ENCODE data around the gene EIF2A. TPM values are rescaled to one million over a fixed set of nuclear protein-coding genes. Genes with fewer than 3 reads are reported as not detected.

Gene EIF2A
- total and polyA plus RNA-seq, 9 donors, result 88.8 to 206 (median 112) TPM

GRCh38 chr3:150626148-150626930 lies 79.8 kb downstream of the EIF2A start:
- H3K36me3 ChIP-seq, result no peaks in the 10 kb centered on the region
- TF ChIP-seq EP300 (IDR thresholded peaks at IDR 0.05), result no peak
- no peak for TF ChIP-seq CTCF (IDR thresholded peaks at IDR 0.05)
- TF ChIP-seq POLR2A (IDR thresholded peaks at IDR 0.05), result no peak
- no peak overlapping the region for H3K4me3 ChIP-seq
- 85 to 90% (median 86%) methylated on average over 2 of the region's 2 CpGs for whole genome bisulfite sequencing, 3 donors
- intact Hi-C loops (cut with DNase I), result no loop called here
- no peaks in the 10 kb centered on the region for H3K27me3 ChIP-seq
- H3K4me1 ChIP-seq (ENCODE audit: insufficient read depth), result peaks cover 1% of the 10 kb centered on the region
- H3K27ac ChIP-seq, result no peak overlapping the region
- no peak for DNase-seq
- H3K9me3 ChIP-seq, result no peaks in the 10 kb centered on the region

GRCh38 chr3:150627557-150627956 lies 81.0 kb downstream of the EIF2A start:
- intact Hi-C loops (cut with DNase I), result no loop called here
- DNase-seq, result no peak
- 15 to 34% (median 17%) methylated on average over 2 of the region's 2 CpGs for WGBS, 3 donors
- Histone ChIP-seq H3K27ac (no peak overlapping the region), H3K9me3 (no peaks in the 10 kb centered on the region), H3K36me3 (no peaks in the 10 kb centered on the region), H3K4me1 (ENCODE audit: insufficient read depth) (peaks cover 1% of the 10 kb centered on the region), H3K27me3 (no peaks in the 10 kb centered on the region), H3K4me3 (no peak overlapping the region)
- no peak for TF ChIP-seq EP300 (IDR thresholded peaks at IDR 0.05)
- no peak for TF ChIP-seq CTCF (IDR thresholded peaks at IDR 0.05)
- no peak for TF ChIP-seq POLR2A (IDR thresholded peaks at IDR 0.05)

- Histone ChIP-seq H3K9me3 (no peaks in the 10 kb centered on the region), H3K27me3 (no peaks in the 10 kb centered on the region), H3K4me1 (ENCODE audit: insufficient read depth) (peaks cover 1% of the 10 kb centered on the region), H3K27ac (no peak overlapping the region), H3K36me3 (no peaks in the 10 kb centered on the region), H3K4me3 (no peak overlapping the region)
- WGBS, 3 donors, result 88 to 94% (median 94%) methylated on average over 7 of the region's 7 CpGs
- intact Hi-C loops (cut with DNase I), result no loop called here
- no peak for TF ChIP-seq POLR2A (IDR thresholded peaks at IDR 0.05)
- TF ChIP-seq EP300 (IDR thresholded peaks at IDR 0.05), result no peak
- DNase-seq, result no peak
These were observed 85.1 kb downstream of the EIF2A start for GRCh38 chr3:150631515-150632221.

GRCh38 chr3:150635076-150635475 lies 88.5 kb downstream of the EIF2A start:
- H3K27me3 ChIP-seq, result no peaks in the 10 kb centered on the region
- no peak overlapping the region for H3K27ac ChIP-seq
- no peak overlapping the region for H3K4me3 ChIP-seq
- no peaks in the 10 kb centered on the region for H3K9me3 ChIP-seq
- no peaks in the 10 kb centered on the region for H3K36me3 ChIP-seq
- WGBS, 3 donors, result 37 to 55% (median 42%) methylated on average over 6 of the region's 6 CpGs
- TF ChIP-seq CTCF (IDR thresholded peaks at IDR 0.05) (no peak), EP300 (IDR thresholded peaks at IDR 0.05) (no peak), POLR2A (IDR thresholded peaks at IDR 0.05) (no peak)
- H3K4me1 ChIP-seq (ENCODE audit: insufficient read depth), result no peaks in the 10 kb centered on the region
- intact Hi-C loops (cut with DNase I), result no loop called here
- DNase-seq, result no peak

- TF ChIP-seq POLR2A (IDR thresholded peaks at IDR 0.05) (no peak), EP300 (IDR thresholded peaks at IDR 0.05) (no peak), CTCF (IDR thresholded peaks at IDR 0.05) (no peak)
- no peak for DNase-seq
- no peaks in the 10 kb centered on the region for H3K36me3 ChIP-seq
- H3K27ac ChIP-seq, result no peak overlapping the region
- 76 to 88% (median 83%) methylated on average over 1 of the region's 1 CpG for WGBS, 3 donors
- H3K9me3 ChIP-seq, result no peaks in the 10 kb centered on the region
- no peaks in the 10 kb centered on the region for H3K4me1 ChIP-seq (ENCODE audit: insufficient read depth)
- no peaks in the 10 kb centered on the region for H3K27me3 ChIP-seq
- intact Hi-C loops (cut with DNase I), result no loop called here
- no peak overlapping the region for H3K4me3 ChIP-seq
These were observed 88.9 kb downstream of the EIF2A start for GRCh38 chr3:150635526-150635925.

Data from ovary (tissue), 9 donors.